NB4 (cell line): ENCODE results near the gene FAM9C.
"Not testable (repeated sequence)": the region's sequence is repeated elsewhere in the genome, so short reads cannot be mapped to it uniquely, and the experiment has no call there.

Experiments
- DNase-seq: peaks from one replicate; pipeline ENCODE4 v3.0.0; 2010; ENCODE audit warnings: low read depth
- H3K4me3 ChIP-seq: one replicate; pipeline ENCODE4 v1.5.1; 2011; ENCODE audit warnings: mild to moderate bottlenecking, low read depth, low read length, moderate library complexity
- MYC ChIP-seq: IDR thresholded peaks from 2 replicates; pipeline ENCODE4 v1.6.1; 2011; ENCODE audit warnings: low read depth, low read length
- POLR2A ChIP-seq: IDR thresholded peaks from 2 replicates; pipeline ENCODE4 v1.6.1; 2011; ENCODE audit warnings: mild to moderate bottlenecking; ENCODE audit not compliant: insufficient read length; ENCODE audit errors: extremely low read depth
- TF ChIP-seq, protein P1 (sequence below): IDR thresholded peaks from 2 replicates; pipeline ENCODE4 v1.6.1; 2011; ENCODE audit warnings: low read depth, low read length
- TF ChIP-seq, protein P2 (sequence below): IDR thresholded peaks from one replicate; pipeline ENCODE4 v1.5.1; 2012; ENCODE audit warnings: low read depth, low read length

FAM9C gene

DNA sequence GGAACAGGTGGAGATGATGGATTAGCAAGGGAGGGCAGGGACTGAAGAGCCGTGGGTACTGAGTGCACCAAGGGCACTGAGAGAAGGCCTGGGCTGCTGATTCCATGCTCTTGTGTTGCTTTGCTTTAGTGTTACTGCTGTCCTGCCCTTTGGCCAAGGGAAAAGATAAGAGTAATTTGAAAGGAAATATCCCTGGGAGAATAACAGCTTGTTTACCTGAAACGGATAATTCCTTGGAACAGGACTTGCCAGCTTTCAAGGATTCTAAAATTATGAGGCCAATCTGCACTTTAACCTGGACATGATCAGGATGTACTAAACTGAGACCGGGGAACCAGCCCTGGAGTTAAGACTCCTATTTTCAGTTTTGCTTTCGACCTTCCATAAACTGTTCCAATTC is 20.4 kb downstream of the FAM9C start:
- H3K4me3 ChIP-seq = no peak overlapping the region
- DNase-seq = no peak
- TF ChIP-seq, protein P1, sequence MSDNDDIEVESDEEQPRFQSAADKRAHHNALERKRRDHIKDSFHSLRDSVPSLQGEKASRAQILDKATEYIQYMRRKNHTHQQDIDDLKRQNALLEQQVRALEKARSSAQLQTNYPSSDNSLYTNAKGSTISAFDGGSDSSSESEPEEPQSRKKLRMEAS = no peak
- TF ChIP-seq MYC (no peak), POLR2A (no peak)
- TF ChIP-seq, protein P2, sequence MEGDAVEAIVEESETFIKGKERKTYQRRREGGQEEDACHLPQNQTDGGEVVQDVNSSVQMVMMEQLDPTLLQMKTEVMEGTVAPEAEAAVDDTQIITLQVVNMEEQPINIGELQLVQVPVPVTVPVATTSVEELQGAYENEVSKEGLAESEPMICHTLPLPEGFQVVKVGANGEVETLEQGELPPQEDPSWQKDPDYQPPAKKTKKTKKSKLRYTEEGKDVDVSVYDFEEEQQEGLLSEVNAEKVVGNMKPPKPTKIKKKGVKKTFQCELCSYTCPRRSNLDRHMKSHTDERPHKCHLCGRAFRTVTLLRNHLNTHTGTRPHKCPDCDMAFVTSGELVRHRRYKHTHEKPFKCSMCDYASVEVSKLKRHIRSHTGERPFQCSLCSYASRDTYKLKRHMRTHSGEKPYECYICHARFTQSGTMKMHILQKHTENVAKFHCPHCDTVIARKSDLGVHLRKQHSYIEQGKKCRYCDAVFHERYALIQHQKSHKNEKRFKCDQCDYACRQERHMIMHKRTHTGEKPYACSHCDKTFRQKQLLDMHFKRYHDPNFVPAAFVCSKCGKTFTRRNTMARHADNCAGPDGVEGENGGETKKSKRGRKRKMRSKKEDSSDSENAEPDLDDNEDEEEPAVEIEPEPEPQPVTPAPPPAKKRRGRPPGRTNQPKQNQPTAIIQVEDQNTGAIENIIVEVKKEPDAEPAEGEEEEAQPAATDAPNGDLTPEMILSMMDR = no peak

DNA sequence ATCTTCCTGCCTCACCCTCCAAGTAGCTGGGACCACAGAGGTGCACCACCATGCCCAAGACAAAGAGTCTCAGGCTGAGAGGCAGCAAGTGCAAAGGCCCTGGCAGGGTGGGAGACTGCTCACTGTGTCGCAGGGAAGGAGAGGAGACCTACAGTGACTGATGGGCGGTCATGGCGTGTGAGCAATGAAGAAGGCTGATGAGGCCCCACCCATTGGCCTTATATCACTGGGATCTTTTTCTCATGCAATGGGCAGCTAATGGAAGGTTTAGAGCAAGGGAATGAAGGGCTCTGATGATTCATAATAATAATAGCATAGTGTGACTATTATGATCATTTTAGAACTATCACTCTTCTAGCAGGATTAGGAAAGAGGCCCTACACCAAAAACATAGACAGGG is 20.9 kb downstream of the FAM9C start:
- H3K4me3 ChIP-seq = no peak overlapping the region
- TF ChIP-seq POLR2A (no peak), MYC (no peak)
- TF ChIP-seq, protein P2 = no peak
- TF ChIP-seq, protein P1 = no peak
- no peak for DNase-seq

DNA sequence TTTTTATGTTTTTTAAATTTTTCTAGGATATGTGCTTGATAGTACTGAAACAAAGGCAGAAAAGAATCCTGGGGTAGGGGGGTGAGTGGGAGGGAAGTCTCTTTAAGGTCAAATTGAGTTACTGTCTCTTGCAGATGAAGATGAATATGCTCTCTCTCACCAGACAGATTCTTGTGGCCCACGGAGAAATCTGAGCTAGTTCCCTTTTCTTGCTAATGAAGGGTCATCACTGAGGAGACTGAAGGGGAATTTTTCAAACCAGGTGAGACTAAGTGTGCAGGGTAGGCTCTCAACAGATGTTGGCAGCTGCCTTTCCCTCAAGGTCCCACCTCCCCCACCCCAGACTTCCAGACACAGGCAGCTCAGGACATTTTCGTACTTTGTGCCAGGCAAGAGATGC is 21.5 kb downstream of the FAM9C start:
- no peak for DNase-seq
- no peak overlapping the region for H3K4me3 ChIP-seq
- TF ChIP-seq MYC = no peak

DNA sequence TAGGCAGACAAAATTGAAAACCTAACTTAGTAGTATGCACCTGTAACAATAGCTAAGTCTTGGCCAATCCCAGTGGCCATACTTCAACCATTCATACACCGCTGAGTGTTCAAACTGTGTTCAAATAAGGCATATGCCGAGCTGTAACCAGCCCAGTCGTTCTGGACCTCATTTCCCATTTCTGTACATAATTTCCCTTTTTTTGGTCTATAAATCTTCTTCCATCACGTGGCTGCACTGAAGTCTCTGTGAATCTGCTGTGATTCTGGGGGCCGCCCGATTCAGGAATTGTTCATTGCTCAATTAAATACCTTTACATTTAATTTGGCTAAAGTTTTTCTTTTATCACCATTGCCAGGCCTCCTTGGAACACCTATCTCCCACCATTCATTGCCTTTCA is 27.7 kb downstream of the FAM9C start:
- not testable (repeated sequence) for DNase-seq, H3K4me3 ChIP-seq

DNA sequence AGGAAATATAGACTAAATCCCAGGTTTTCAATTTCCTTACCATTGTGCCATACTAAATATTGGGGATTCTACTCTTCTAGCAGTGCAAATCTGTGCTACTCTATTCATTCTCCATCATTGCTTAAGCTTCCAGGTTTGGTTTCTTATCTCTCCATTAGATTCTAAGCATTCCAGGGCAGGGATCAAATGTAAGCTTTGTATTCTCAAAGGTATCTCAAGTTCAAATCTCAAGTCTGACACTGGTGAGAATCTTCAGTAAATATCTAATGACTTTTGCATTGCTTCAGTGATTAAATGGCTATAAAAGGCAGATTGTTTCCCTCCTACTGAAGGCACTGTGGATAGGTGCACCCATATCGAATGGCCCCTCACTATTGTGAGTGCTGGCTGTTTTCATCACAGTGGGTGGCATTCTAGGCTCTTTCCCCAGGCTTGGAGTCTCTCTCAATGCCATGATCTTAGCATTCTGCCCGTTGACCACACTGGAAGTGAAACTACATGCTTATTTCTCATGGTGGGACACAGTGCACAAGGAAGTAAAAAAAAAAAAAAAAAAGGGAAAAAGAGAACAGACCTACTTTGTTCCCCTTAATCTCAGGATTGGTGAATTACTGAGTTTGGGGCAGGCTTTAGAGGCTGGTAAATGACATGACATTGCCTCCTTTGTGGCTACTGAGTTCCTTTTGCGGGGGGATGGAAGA is 28.7 kb downstream of the FAM9C start:
- DNase-seq = peak; percentile 52
- H3K4me3 ChIP-seq = no peak overlapping the region
- TF ChIP-seq, protein P2 = no peak
- TF ChIP-seq MYC (no peak), POLR2A (no peak)
- TF ChIP-seq, protein P1 = no peak

DNA sequence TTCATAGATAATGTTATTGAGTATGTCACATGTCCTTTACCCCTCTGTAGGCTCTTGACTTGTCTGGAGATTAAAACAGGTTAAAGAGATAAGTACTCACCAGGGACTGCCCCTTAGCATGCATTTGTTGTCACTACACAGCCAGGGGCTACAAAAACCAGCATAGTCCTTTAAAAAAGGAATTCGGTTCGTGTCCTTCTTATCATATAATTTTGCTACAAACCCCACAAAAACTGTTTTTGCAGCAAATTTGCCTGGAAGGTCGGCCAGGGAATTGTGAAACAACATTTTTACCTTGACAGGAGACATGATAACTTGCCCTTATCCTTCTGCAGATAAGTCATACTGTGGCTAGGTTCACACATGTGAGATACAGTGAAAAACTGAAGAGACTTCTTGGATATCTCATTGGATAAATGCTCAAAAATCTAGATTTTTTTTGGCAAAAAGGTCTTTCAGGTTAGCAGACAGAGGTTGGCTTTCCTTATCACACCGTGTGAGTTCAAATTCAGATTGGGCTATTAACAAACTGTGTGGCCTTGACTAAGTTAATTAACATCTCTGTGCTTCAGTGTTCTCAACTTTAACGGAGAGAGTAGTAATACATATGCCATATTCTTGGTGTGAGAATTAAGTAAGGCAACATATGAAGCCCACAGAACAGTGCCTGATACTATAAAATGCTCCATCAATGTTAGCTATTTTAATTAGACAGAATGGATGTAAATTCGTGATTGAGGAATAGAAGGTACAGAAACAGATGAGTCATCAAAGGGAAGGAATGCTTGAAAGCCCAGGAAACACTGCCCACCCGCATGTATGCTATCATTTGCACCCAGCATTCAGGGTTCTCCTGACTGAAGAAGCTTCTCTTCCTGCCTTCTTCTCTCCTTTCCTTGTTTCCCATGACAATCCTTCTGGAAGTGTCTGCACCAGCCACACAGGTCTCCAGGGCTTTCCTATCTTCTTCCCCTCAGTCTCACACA is 30.0 kb downstream of the FAM9C start:
- no peak for DNase-seq
- no peak for TF ChIP-seq MYC
- TF ChIP-seq, protein P1 = no peak
- TF ChIP-seq POLR2A = no peak
- TF ChIP-seq, protein P2 = no peak
- peak overlapping the region; percentile 5 for H3K4me3 ChIP-seq
